SU-DHL-6 (cell line): ENCODE results near the gene EXOC6.

Source experiments
- EZH2phosphoT487 ChIP-seq: fragments of 200-600 bp; sonication (generic), shearing (Covaris generic); conservative IDR thresholded peaks from 2 replicates; pipeline ENCODE4 v1.6.1; 2018; ENCODE audit warnings: mild to moderate bottlenecking, antibody characterized with exemption, low read length, moderate library complexity, mixed read lengths
- TF ChIP-seq, protein P1 (sequence below): fragments of 200-600 bp; sonication (generic); IDR thresholded peaks from one replicate; pipeline ENCODE4 v1.5.1; 2017; ENCODE audit warnings: antibody characterized with exemption, mild to moderate bottlenecking, low read length, moderate library complexity; ENCODE audit not compliant: insufficient read depth, poor library complexity, severe bottlenecking

DNA sequence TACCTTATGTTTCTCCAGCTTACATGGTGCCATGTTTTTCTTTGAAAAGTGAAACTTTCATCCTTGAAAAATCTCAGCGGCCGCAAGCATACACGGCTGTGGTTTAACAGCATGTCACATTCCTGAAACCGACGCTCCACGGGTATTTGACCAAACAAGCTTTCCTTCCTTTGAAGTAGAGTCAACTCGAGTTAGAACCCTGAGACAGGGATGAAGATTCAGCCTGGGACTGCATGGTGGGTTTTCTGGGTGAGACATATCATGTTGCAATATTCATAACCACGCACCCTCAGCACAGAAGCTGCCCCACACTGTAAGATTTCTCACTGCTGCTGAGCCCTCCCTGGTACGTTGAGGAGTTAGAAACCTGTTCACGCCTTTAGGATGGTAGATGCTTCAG is 233.5 kb downstream of the EXOC6 start:
- TF ChIP-seq, protein P1, sequence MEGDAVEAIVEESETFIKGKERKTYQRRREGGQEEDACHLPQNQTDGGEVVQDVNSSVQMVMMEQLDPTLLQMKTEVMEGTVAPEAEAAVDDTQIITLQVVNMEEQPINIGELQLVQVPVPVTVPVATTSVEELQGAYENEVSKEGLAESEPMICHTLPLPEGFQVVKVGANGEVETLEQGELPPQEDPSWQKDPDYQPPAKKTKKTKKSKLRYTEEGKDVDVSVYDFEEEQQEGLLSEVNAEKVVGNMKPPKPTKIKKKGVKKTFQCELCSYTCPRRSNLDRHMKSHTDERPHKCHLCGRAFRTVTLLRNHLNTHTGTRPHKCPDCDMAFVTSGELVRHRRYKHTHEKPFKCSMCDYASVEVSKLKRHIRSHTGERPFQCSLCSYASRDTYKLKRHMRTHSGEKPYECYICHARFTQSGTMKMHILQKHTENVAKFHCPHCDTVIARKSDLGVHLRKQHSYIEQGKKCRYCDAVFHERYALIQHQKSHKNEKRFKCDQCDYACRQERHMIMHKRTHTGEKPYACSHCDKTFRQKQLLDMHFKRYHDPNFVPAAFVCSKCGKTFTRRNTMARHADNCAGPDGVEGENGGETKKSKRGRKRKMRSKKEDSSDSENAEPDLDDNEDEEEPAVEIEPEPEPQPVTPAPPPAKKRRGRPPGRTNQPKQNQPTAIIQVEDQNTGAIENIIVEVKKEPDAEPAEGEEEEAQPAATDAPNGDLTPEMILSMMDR: no peak
- TF ChIP-seq EZH2phosphoT487: no peak
